HCT116 (cell line): ENCODE data around the gene CCNE1. TPM values are rescaled to one million over a fixed set of nuclear protein-coding genes. Genes with fewer than 3 reads are reported as not detected.

Experiments used
- ATAC-seq: fragments of 200-7000 bp; cut with Tn5 transposase; 2 replicates; pipeline ENCODE4 v1.9.1; 2020; ENCODE audit warnings: mild to moderate bottlenecking, moderate library complexity
- BruUV-seq: library from RNA; stranded (reverse); fragments of 400-500 nt; replicated peaks from 2 replicates; lab custom pipeline; 2021; lab: Mats Ljungman, UMichigan
- CTCF ChIA-PET: fragments of 300-600 bp; sonication (Branson Sonifier 250); formaldehyde crosslinking; loops from one replicate; lab custom pipeline; 2021; ENCODE audit warnings: antibody characterized with exemption; lab: Charles Lee
- POLR2A ChIA-PET: fragments of 300-600, 350-600 bp; sonication (Branson Sonifier 250); formaldehyde crosslinking; loops from one replicate; lab custom pipeline; 2021; ENCODE audit warnings: antibody characterized with exemption; lab: Charles Lee
- RAD21 ChIA-PET, 2 experiments: fragments of 300-600 bp; sonication (Branson Sonifier 250); formaldehyde crosslinking; loops; one replicate each; lab custom pipeline; 2023; ENCODE audit warnings: low total read pairs in 2 of 2; ENCODE audit not compliant: uncharacterized antibody in 2 of 2, unreplicated experiment in 2 of 2, low non-redundant PET in 1 of 2; lab: Charles Lee
- DNase-seq: peaks from one replicate; pipeline ENCODE4 v3.0.0-alpha.2; 2010; ENCODE audit warnings: low read depth, low spot score
- H2AFZ ChIP-seq: fragments of 200-600 bp; shearing (Covaris generic), sonication (generic); 2 replicates; pipeline ENCODE4 v1.6.1; 2017; ENCODE audit warnings: low read depth, mixed run types, mixed read lengths, antibody characterized with exemption, low read length; ENCODE audit not compliant: poor library complexity, severe bottlenecking
- H3K27ac ChIP-seq: 2 replicates; pipeline ENCODE4 v1.5.1; 2012; ENCODE audit warnings: low read depth, low read length
- H3K27me3 ChIP-seq: fragments of 200-600 bp; sonication (generic); 2 replicates; pipeline ENCODE4 v1.6.1; 2016; ENCODE audit warnings: mixed run types, low read length, mixed read lengths; ENCODE audit not compliant: insufficient read depth
- H3K36me3 ChIP-seq, 2 experiments: fragments of 200-500 bp in 1 of 2; fragments of 200-600 bp in 1 of 2; sonication (Bioruptor generic) in 1 of 2; sonication (generic) in 1 of 2; 2 replicates each; pipeline versions ENCODE4 v1.5.1 to v1.6.1; 2014 to 2016; ENCODE audit warnings: low read length in 2 of 2, inconsistent platforms in 1 of 2, mixed read lengths in 1 of 2, mixed run types in 1 of 2; ENCODE audit not compliant: insufficient read depth in 2 of 2, control insufficient read depth in 1 of 2
- H3K4me1 ChIP-seq, 2 experiments: fragments of 200-600 bp in 1 of 2; sonication (generic) in 1 of 2; 2 replicates each; pipeline versions ENCODE4 v1.5.1 to v1.6.1; 2012 to 2017; ENCODE audit warnings: low read length in 2 of 2, inconsistent platforms in 1 of 2, mild to moderate bottlenecking in 1 of 2, mixed read lengths in 1 of 2, mixed run types in 1 of 2, moderate library complexity in 1 of 2; ENCODE audit not compliant: insufficient read depth in 2 of 2, control insufficient read depth in 1 of 2
- H3K4me2 ChIP-seq: fragments of 200-600 bp; sonication (generic); 2 replicates; pipeline ENCODE4 v1.6.1; 2017; ENCODE audit warnings: mixed run types, low read length, mixed read lengths
- H3K4me3 ChIP-seq, 2 experiments: fragments of 200-600 bp in 1 of 2; sonication (generic) in 1 of 2; replicated peaks in 1 of 2; 2 replicates each; pipeline ENCODE4 v1.5.1; 2011 to 2016; ENCODE audit warnings: low read length in 2 of 2, control low read depth in 1 of 2, low read depth in 1 of 2, mild to moderate bottlenecking in 1 of 2, mixed read lengths in 1 of 2, mixed run types in 1 of 2
- H3K79me2 ChIP-seq: fragments of 200-600 bp; sonication (generic); 2 replicates; pipeline ENCODE4 v1.6.1; 2017; ENCODE audit warnings: mild to moderate bottlenecking, mixed run types, low read length, moderate library complexity, mixed read lengths; ENCODE audit not compliant: insufficient read depth
- H3K9ac ChIP-seq: fragments of 200-600 bp; sonication (generic); 2 replicates; pipeline ENCODE4 v1.6.1; 2016; ENCODE audit warnings: low read length, mixed read lengths
- H3K9me2 ChIP-seq: fragments of 200-600 bp; sonication (generic), shearing (Covaris generic); 2 replicates; pipeline ENCODE4 v1.6.1; 2017; ENCODE audit warnings: mixed run types, mild to moderate bottlenecking, moderate library complexity; ENCODE audit not compliant: insufficient read depth
- H3K9me3 ChIP-seq, 2 experiments: fragments of 200-500 bp in 1 of 2; fragments of 200-600 bp in 1 of 2; sonication (Bioruptor generic) in 1 of 2; sonication (generic) in 1 of 2; 2 replicates each; pipeline ENCODE4 v1.6.1; 2014 to 2017; ENCODE audit warnings: low read length in 2 of 2, mixed read lengths in 2 of 2, inconsistent platforms in 1 of 2, low read depth in 1 of 2, mild to moderate bottlenecking in 1 of 2, mixed run types in 1 of 2, moderate library complexity in 1 of 2; ENCODE audit not compliant: control insufficient read depth in 1 of 2, insufficient read depth in 1 of 2
- H4K20me1 ChIP-seq: fragments of 200-600 bp; sonication (generic), shearing (Covaris generic); 2 replicates; pipeline ENCODE4 v1.6.1; 2017; ENCODE audit warnings: mixed run types, mild to moderate bottlenecking, moderate library complexity; ENCODE audit not compliant: insufficient read depth
- CBX3 ChIP-seq: IDR thresholded peaks from 2 replicates; pipeline ENCODE4 v1.6.1; 2012; ENCODE audit warnings: low read depth
- CEBPB ChIP-seq: IDR thresholded peaks from 2 replicates; pipeline ENCODE4 v1.6.1; 2012; ENCODE audit warnings: low read depth
- EGR1 ChIP-seq: IDR thresholded peaks from 2 replicates; pipeline ENCODE4 v1.6.1; 2012; ENCODE audit warnings: low read depth
- EZH2phosphoT487 ChIP-seq: fragments of 200-600 bp; IDR thresholded peaks from 2 replicates; pipeline ENCODE4 v1.6.1; 2018; ENCODE audit warnings: antibody characterized with exemption, borderline replicate concordance
- FOSL1 ChIP-seq: IDR thresholded peaks from 2 replicates; pipeline ENCODE4 v1.6.1; 2012; ENCODE audit warnings: low read depth
- POLR2A ChIP-seq: IDR thresholded peaks from 2 replicates; pipeline ENCODE4 v1.7.0; 2011; ENCODE audit warnings: borderline replicate concordance; ENCODE audit not compliant: insufficient read depth, insufficient read length; ENCODE audit errors: extremely low read depth
- SIN3A ChIP-seq: IDR thresholded peaks from 2 replicates; pipeline ENCODE4 v1.6.1; 2012; ENCODE audit warnings: low read depth
- SP1 ChIP-seq: IDR thresholded peaks from 2 replicates; pipeline ENCODE4 v1.6.1; 2012; ENCODE audit warnings: low read depth
- YY1 ChIP-seq: IDR thresholded peaks from 2 replicates; pipeline ENCODE4 v1.6.1; 2011; ENCODE audit warnings: low read length, low read depth, moderate library complexity, mild to moderate bottlenecking; ENCODE audit not compliant: insufficient replicate concordance; ENCODE audit errors: extremely low read depth
- ZBTB33 ChIP-seq: IDR thresholded peaks from 2 replicates; pipeline ENCODE4 v1.6.1; 2011; ENCODE audit warnings: mild to moderate bottlenecking, low read length, moderate library complexity; ENCODE audit not compliant: insufficient replicate concordance; ENCODE audit errors: extremely low read depth
- intact Hi-C: fragments of 100-400 bp; cut with micrococcal nuclease; formaldehyde crosslinking; loops from 2 replicates; pipeline ENCODE4 v1.10.0; 2022
- total RNA-seq: library from RNA; stranded (reverse); gene quantifications from one replicate; pipeline ENCODE4 v1.2.1, GENCODE V29; 2021; ENCODE audit not compliant: unreplicated experiment

CCNE1 gene
- total RNA-seq, 1 experiment from 2014 or later, result 29.3 TPM

- TF ChIP-seq ZBTB33 (no peak), POLR2A (no peak), YY1 (no peak), CEBPB (no peak), EZH2phosphoT487 (no peak), SP1 (no peak)
Observed at GRCh38 chr19:29840066-29840950, 28.5 kb downstream of the CCNE1 start (continued).

- Histone ChIP-seq H3K27ac (peak overlapping the region; percentile 34), H3K4me3 (peak overlapping the region; percentile 8 to 47; a peak in 3 of 4 replicates)
- POLR2A ChIA-PET, result no interaction called here
Observed at GRCh38 chr19:29841209-29841558, 29.4 kb downstream of the CCNE1 start.

More at GRCh38 chr19:29841209-29841558, 29.4 kb downstream of the CCNE1 start:
- intact Hi-C loops, result no loop called here
- H3K79me2 ChIP-seq, result no peaks in the 10 kb centered on the region
- H4K20me1 ChIP-seq, result no peaks in the 10 kb centered on the region
- peak overlapping the region; percentile 76 for H2AFZ ChIP-seq
- no peaks in the 10 kb centered on the region for H3K9me2 ChIP-seq
- H3K4me1 ChIP-seq, result peaks cover 26 to 37% of the 10 kb centered on the region in 2 experiments
- CTCF ChIA-PET, result interaction anchor here (1.0 to 1.4 kb wide), 3 partner anchors 17 to 176 kb away, joined by 3 to 5 read pairs (median 3); partner anchors contain the start of gene PLEKHF1
- H3K9ac ChIP-seq, result peak overlapping the region; percentile 47
- DNase-seq (no peak), ATAC-seq (no peak)
- H3K36me3 ChIP-seq, result no peaks in the 10 kb centered on the region
- RAD21 ChIA-PET, result interaction anchor here in 1 of 2 experiments (0.7 kb wide), 1 partner anchor 111 kb away, joined by 3 read pairs; no protein-coding TSS in a partner anchor
- TSS peak; percentile 73 for BruUV-seq
- peak overlapping the region; percentile 86 for H3K4me2 ChIP-seq
- H3K9me3 ChIP-seq, result no peaks in the 10 kb centered on the region
- no peaks in the 10 kb centered on the region for H3K27me3 ChIP-seq
- TF ChIP-seq CBX3 (no peak), EZH2phosphoT487 (no peak), EGR1 (no peak), FOSL1 (no peak), SIN3A (no peak), YY1 (no peak)
